HG02852 (cell line): ENCODE data around the gene MAN1C1.

Experiments
- ATAC-seq: cut with Tn5 transposase; IDR thresholded peaks from one replicate; pipeline ENCODE4 v1.9.1; 2021; ENCODE audit warnings: mild to moderate bottlenecking, moderate library complexity; ENCODE audit not compliant: unreplicated experiment

MAN1C1 gene

GRCh38 chr1:25676488-25676887 lies 59.9 kb downstream of the MAN1C1 start:
- ATAC-seq = no peak

DNA sequence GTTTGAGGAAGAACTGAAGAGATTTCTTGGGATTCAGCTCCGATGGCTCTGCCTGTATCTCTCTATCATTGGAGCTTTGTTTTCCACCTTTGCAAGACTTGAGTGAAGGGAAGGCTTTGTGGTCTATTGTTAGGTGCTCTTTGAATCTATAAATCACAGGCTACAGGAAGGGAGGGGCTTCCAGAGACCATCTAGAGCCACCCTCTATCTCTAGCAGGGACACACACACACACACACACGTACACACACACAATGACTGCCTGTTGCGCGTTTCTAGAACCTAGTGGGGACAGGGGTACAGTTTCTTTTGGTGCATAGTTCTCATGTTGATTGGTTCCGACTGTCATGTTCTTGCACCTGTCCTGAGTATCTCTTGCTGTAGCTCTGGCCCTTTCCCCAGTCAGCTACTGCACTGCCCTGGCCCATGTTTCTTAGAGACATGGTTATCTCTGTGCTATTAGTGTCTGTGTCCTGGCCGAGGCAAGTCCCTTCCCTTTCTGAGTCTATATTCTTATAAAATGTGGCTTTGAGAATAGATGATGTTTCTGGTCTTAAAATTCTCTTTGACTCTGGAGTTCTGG lies 60.7 kb downstream of the MAN1C1 start:
- no peak for ATAC-seq

- ATAC-seq = no peak
Observed at GRCh38 chr1:25679171-25679570, 62.6 kb downstream of the MAN1C1 start.

DNA sequence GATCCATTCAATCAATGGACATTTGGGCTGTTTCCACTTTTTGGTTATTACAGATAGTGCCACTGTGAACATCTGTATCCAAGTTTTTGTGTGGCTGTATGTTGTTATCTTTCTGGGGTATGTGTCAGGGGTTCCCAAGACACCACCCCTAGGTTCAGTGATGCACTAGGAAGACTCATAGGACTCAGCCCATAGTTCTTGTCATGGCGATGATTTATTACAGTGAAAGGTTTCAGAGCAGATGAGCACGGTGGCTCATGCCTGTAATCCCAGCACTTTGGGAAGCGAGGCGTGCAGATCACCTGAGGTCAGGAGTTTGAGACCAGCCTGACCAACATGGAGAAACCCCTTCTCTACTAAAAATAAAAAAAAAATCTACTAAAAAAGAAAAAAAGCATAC lies 64.1 kb downstream of the MAN1C1 start:
- ATAC-seq = no peak

DNA sequence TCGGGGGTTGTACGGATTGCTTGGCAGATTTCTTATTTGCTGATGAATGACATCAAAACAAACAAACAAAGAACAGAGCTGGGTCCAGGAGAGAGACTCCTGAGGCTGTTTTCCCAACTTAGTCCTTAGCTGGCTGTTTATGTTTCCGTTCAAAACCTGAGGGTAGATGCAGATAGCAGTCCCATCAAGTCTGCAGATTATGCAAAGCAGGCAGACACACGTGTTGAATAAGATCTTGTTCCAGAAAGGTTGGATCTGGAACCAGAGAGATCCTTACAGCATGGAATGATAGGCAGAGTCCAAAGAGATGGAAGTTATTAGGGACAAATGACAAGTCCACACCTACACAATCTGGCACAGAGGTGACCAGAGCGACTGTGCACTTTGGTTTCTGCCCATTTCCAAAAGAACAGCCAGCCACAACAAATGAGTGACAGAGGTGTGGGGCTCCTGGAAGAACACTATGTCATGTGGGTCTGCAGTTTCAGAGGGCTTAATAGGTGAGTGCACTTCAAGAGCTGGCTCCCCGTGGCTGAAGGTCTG lies 65.5 kb downstream of the MAN1C1 start:
- ATAC-seq = no peak

DNA sequence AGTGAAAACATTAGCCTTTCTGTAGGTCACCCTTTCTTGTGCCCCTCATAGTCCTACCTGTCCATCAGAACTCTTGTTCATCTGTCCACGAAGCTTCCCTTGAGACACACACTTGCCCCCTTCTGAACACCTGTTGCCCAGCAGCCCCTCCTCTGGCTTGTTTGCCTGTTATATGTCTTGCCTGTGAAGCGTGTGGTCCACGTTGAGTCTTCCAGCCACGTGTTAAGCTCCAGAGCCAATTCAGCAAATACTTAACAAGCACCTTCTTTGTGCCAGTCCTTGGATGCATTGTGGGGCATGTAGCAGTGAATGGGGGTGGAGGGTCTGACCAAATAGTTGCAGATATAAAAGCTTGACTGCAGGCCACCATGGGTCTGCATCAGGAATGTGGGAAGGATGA lies 66.6 kb downstream of the MAN1C1 start:
- ATAC-seq = no peak

- ATAC-seq = no peak
Observed at GRCh38 chr1:25683731-25684130, 67.1 kb downstream of the MAN1C1 start.

GRCh38 chr1:25684216-25684965 lies 67.8 kb downstream of the MAN1C1 start:
- no peak for ATAC-seq

- ATAC-seq = no peak
Observed at GRCh38 chr1:25685211-25685750, 68.7 kb downstream of the MAN1C1 start.

DNA sequence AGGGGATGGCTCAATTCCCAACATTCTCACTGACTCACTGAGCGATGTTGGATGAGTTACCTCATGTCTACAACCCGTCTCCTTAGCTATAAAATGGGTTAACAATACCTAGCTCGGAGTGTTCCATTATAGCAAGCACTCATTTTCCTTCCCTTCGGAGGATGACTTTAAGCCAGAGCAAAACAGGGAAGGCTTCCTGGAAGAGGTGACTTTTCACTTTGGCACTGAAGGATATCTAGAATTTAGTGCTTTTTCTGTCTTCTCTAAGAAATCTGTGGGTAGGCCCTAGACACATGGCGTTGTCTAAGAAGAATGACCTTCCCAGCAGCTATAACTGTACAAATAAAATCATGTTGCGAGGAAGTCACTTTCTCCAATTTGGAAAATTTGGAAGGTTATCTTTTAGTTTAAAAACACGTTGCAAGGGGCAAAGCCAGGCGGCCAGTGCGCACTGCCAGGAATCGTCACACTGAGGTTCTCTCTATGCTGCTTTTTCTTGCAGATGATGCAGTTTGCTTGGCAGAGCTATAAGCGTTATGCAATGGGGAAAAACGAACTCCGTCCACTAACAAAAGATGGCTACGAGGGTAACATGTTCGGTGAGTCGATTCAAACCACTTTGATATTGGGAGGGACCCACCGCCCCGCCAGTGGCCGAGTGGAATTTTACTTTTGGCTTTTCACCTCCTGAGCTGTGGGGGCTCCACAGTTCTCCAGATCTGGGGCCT lies 69.5 kb downstream of the MAN1C1 start:
- no peak for ATAC-seq

- ATAC-seq = no peak
Observed at GRCh38 chr1:25687221-25688017, 70.8 kb downstream of the MAN1C1 start.

- no peak for ATAC-seq
Observed at GRCh38 chr1:25688390-25689119, 72.0 kb downstream of the MAN1C1 start.

- ATAC-seq = no peak
Observed at GRCh38 chr1:25689686-25690381, 73.2 kb downstream of the MAN1C1 start.

DNA sequence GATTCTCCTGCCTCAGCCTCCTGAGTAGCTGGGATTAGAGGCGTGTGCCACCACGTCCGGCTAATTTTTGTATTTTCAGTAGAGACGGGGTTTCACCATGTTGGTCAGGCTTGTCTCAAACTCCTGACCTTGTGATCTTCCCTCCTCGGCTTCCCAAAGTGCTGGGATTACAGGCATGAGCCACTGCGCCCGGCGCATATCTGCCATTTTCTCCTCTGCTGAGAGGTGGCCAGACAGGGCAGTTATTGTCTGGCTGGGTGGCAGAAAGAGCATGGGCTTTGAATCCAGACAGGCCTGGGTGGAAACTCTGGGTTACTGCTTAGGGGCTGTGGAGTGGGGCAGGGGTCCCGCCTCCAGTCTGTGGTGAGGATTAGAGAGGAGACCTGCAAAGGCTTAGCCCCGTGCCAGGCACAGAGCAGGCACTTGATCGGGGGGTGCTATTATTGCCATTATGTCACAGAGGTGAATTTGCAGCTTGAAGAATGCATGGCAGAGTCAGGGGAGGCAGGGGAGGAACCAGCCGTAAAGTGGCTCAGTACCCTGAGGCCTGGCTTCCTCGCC lies 73.9 kb downstream of the MAN1C1 start:
- no peak for ATAC-seq

- no peak for ATAC-seq
Observed at GRCh38 chr1:25691211-25691610, 74.6 kb downstream of the MAN1C1 start.

DNA sequence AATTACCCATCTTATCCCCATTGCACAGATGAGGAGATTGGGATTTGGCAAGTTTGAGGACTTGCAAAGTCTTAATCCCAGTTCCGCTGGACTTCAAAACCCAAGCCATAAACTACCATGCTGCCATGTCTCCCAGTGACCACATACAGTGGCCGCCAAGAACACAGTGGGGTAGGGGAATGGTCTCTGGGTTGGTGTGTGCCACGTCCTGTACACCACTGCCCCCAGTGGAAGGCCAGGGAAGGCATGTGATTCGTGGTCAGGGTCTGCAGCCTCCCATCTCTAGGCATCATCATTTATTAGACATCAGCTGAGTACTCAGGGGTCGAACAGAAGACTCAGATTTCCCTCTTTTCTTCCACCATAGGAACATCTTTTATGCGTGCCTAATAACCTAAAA lies 76.0 kb downstream of the MAN1C1 start:
- ATAC-seq = no peak

DNA sequence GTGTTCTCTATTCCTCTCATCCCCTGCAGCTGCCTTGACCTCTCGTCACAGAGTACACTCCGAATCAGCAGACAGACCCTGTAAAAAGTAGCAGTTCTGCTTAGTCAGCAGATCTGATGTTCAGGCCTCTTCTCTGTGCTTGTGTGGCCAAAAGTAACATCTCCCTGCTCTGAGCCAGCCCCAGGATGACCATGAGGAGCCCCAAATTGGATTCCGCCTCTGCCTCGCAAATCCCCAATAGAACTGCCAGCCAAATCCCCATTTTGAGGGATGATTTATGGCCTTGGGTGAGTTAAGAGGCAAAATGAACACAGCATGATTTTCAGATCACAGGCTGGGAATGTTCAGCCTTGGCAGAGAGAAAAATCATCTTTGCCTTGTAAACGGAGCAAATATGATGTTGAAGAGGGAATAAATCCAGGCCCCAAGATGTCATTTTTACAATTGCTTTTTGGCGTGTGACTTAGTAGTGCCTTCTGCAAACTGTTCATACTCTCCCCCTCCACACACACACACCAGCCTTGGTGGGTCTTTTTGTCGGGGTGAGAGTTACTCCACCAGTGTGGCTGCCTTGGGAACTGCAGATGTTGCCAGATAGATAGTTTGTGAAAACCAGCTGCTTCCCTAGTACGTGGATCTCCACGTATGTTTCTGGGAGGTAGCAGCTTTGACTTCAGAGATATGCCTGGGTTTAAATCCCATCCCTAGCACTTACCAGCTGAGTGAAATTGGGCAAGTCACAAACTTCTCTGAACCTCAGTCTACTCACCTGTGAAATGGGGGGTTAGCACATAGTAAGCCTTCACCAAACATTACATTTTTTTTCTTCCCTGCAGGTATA lies 77.8 kb downstream of the MAN1C1 start:
- no peak for ATAC-seq

GRCh38 chr1:25695090-25695770 lies 78.6 kb downstream of the MAN1C1 start:
- no peak for ATAC-seq
